Urothelium cell line (cell line): ENCODE data around the gene ARL16.

Source experiments
- DNase-seq: peaks from one replicate; pipeline ENCODE4 v3.0.0; 2011; ENCODE audit warnings: low spot score, mixed read lengths
- FAIRE-seq: peaks from 2 replicates; lab custom pipeline; 2011; peaks lifted over from hg19 to GRCh38; lab: Jason Lieb, UNC

Gene ARL16

DNA sequence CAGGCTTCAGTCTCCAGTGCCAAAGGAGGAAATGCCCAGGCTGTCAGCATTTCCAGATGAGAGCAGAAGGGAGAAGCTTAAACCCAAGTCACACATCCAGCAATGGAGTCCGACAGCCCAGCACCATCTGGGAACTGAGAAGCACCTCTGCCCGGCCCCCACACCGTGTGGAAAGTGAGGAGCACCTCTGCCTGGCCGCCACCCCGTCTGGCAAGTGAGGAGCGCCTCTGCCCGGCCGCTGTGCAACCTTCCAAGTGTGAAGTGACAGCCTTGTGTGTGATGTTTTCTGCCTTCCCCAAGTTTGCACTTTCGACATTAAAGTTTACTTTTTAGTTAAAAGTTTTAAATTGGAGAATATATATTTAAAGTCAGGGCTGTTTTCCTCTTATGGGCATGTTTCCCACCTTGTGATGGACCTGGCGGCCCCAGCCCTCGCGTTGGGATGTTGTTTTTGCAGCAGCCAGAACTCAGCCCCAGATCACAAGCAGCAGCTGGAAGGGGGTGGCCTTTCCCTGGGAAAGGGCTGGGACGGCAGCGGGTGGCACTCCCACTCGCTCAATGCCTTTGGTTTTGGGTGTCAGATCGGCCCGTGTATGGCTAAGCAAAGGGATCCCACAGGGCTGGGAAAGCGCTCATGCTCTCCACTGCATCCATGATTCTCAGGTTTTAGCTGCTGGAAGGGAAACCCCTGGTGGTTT is 9.9 kb downstream of the ARL16 start:
- FAIRE-seq: no peak
- DNase-seq: no peak

DNA sequence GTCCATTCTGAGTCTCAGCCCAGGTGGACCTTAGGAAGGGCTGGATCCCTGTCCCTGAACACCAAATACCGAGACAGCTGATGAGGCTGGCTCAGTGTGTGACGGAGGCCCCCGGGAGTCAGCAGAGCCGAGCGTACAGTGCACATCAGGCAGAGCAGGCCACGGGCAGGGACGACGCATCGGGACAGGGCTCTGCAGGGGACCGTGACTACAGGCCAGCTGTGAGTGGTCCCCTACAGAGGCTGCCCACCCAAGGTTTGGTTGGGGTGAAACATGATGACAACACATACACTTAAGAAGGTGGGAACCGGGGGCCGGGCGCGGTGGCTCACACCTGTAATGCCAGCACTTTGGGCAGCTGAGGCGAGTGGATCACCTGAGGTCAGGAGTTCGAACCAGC is 10.6 kb downstream of the ARL16 start:
- DNase-seq (no peak), FAIRE-seq (no peak)

DNA sequence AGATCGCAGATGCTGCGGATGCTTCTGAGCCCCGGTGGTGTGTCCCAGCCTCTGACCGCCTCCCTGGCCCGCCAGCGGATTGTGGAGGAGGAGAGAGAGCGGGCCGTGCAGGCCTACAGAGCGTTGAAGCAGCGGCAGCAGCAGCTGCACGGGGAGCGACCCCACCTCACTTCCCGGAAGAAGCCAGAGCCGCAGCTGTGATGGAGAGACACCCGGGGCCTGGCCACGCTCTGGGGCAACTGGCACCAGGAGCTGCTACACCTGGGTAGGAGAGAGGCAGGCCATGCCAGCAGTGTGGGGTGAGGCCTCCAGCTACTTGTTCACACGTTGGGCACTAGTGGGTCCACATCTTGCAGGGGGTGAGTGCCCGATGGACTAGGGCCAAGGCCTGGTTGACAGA is 11.1 kb downstream of the ARL16 start:
- FAIRE-seq (no peak), DNase-seq (no peak)

DNA sequence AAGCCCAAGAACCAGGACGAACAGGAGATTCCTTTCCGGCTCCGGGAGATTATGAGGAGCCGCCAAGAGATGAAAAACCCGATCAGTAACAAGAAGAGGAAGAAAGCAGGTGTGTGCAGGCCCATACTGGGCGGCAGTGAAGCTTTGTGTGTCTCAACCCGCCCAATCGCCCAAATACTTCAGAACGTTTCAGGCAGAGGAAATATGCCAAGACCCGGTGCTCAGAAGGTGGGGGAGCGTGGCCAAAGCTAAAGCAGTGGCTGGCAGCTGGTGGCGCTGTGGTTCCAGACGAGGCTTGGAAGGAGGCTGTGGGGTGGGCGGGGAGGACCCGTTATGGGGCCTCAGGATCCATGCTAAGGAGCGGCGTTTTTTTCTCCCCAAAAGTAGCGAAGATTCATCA is 15.8 kb downstream of the ARL16 start:
- FAIRE-seq (no peak), DNase-seq (no peak)

DNA sequence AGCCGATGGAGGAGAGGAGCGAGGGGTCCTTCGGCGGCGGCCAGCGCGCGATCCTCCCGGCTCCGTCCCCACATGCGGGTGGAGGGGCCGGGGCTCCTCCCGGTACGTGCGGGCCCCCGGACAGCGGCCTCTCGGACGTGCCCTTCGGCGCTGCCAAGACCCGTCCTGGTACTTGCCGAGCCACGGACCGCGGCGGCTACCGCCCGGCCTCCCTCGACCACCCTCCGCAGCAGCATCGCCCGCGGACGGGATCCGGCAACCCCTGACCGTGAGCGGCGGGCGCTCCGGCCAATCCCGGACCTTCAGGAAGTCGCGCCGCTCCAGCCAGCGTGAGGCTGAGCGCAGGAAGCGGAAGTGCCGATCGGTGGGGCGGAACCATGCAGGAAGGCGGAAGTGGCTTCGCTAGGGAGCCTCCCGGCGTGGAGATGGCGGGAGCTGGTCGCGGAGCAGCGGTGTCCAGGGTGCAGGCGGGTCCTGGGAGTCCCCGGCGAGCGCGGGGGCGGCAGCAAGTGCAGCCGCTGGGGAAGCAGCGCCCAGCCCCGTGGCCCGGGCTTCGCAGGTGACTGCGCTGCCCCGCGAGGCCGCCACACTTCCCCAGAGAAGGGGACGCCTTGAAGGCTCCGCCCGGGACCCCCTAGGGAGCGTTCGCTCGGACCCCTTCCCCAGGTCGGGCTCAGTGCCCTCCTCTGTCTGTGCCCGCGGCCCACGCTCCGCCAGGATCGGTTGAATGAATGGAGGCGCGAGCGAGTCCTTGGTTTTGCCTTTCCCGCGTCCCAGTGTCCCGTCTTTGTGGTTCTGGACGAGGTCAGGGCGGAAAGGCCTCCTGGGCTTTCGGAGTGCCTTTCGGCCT is 17.0 kb downstream of the ARL16 start, which contains the start of the genes CCDC137 and OXLD1:
Gene CCDC137 (plus strand): TSS at position 396 of the 850 bp plus-strand sequence. CDS start 30 bp downstream, at position 426.
Gene OXLD1 (minus strand): TSS at position 264 of the 850 bp plus-strand sequence. CDS start 28 bp downstream, at position 236.
- FAIRE-seq: peak; percentile 96
- DNase-seq: peak; percentile 100

DNA sequence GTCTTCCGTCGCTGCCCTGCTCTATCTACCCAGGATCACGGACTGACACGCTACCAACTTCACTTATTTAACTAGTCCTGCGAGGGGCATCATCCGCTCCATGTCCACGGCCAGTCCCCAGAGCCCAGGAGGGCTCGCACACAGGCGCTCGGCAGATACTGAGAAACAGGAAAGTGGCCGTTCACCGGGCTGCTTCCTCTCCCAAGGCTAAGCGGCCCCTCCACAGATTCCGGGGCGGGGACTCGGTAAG is 17.6 kb downstream of the ARL16 start:
- DNase-seq (no peak), FAIRE-seq (no peak)

DNA sequence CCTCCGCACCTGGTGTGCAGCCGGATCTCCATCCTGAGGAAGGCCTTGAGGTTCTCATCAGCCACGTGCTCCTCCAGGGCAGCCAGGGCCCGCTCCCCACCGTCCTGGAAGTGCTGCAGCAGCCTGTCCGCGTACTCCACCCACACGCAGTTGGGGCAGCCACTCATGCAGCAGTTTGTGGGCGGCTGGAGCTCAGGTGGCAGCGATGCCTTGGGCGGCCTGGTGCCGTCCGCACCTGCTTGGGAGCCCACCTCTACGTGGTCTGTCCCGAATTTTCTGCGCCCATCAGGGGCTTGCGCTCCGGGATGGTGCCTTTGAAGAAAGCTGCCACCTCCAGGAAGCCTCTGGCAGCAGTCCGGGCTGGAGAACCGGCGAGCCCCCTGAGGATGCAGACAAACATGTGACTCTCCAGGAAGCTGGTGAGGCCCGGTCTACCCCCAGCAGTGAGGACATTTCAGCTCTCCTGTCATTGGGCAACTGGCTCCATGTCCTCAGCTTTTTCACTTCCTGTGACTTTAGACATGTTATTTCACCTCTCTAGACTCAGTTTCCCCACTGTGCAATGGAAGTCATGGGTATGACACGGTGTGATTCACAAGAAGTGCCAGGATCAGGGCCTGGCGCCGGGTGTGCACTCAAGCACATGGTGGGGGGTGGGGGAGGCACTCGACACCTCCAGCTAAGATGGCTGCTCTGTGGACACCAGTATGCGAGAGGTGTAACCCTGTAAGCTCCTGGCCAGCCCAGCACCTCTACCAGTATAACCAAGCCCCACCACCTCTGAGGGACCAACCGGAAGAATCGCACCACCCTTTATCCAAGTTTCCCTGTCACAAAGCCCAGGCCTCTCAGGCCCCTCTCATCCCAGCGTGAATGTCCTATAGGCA is 18.1 kb downstream of the ARL16 start:
- peak; percentile 53 for DNase-seq
- no peak for FAIRE-seq

DNA sequence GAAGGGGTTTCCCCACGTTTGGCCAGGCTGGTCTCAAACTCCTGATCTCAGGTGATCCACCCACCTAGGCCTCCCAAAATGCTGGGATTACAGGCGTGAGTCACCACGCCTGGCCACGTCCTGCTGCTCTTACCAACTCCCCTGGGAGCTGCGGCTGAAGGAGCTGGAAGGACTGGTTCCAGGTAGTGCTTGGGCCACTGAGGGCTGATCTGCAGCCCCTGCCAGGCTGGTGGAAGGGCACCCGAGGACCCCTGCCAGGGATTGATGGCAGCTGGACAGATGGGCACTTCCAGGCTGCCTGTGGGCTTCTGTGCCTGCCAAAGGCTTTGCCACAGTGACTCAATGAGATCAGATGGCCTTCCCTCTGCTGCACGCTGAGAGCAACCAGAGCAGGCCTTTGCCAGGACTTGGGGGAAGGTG is 19.5 kb downstream of the ARL16 start:
- DNase-seq (no peak), FAIRE-seq (no peak)

DNA sequence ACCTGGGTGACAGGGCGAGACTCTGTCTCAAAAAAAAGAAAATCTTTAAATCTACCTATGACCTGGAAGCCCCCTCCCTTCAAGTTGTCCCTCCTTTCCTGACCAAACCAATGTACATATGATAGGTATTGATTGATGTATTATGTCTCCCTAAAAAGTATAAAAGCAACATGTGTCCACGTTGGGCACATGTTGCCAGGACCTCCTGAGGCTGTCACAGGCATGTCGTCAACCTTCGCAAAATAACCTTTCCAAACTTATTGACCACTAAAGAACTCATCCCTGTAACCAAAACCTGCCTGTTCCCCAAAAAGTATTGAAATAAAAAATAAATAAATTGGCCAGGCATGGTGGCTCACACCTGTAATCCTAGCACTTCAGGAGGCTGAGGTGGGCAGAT is 21.6 kb downstream of the ARL16 start:
- no peak for FAIRE-seq
- no peak for DNase-seq

DNA sequence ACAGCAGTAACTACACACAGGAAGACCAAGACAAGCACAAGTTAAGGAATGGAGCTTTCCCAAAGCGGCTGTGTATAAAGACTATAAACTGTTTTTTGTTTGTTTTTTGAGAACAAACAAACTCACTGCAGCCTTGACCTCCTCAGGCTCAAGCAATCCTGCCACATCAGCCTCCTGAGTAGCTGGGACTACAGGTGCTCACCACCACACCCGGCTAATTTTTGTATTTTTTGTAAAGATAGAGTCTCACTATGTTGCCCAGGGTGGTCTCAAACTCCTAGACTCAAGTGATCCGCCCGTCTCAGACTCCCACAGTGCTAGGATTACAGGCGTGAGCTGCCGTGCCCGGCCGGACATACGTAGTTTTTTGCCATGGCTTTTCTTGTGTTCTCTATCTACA is 23.2 kb downstream of the ARL16 start:
- DNase-seq (no peak), FAIRE-seq (no peak)

DNA sequence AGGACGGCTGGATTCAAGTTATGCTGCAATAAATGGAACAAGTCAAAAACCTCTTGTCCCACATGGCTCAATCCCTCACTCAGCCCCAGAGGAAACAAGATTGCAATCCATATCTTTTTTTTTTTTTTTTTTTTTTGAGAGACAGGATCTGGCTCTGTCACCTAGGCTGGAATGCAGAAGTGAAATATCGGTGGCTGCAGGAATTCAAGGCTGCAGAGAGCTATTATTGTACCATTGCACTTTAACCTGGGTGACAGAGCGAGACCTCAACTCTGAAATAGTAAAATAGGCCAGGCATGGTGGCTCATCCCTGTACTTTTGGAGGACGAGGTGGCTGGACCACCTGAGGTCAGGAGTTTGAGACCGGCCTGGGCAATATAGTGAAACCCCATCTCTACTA is 24.6 kb downstream of the ARL16 start:
- FAIRE-seq (no peak), DNase-seq (no peak)

DNA sequence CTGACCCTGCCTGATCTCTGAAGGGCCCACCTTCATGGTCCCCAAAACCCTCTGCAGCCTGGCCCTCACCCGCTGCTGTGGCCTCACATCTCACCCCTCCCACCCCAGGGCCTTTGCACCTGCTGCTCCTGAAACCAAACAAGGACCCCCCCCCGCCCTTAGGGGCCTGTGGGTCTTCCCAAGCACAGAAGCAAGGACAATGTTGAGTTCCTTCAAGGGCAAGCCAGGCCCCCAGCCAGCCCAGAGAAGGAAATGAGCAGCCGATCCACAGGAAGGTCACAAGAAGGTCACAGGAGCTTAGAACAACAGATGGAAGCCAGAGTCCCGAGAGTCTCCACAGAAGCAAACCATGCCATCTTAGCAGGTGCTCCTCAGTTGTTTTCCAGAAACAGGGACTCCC is 26.8 kb downstream of the ARL16 start:
- FAIRE-seq (no peak), DNase-seq (no peak)

DNA sequence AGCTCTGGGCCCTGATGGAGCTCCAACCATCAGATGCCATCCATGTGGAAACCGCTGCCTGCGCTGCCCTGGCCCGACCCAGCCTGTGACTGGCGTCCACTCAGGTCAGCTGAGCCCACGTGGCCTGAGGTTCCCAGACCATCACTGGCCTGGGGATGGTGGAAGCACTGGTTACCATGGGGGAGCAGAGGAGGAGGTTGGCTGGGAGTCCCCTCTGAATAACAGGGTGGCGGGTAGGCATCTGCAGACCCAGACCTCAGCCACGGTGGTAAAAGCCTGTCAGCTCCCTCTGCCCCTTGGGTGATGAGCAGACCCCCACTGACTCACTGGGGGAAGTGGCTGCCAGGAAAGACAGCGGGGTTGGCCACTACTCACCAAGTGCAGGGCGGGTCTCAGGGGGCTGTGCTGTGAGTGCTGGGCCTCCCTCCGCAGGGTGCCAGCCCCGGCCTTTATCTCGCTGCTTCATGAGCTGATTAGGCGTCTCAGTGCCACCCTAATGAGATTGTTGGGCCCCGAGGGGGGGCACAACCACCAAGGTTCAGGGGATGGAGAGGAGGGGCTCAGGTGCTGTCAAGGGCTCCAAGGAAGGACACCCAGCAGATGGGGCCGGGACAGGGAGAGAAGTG is 27.4 kb downstream of the ARL16 start, which contains the start of gene PDE6G:
Gene PDE6G (minus strand): TSS at position 425 of the 626 bp plus-strand sequence. CDS start 3,237 bp downstream, outside the sequence.
- FAIRE-seq (no peak), DNase-seq (no peak)

DNA sequence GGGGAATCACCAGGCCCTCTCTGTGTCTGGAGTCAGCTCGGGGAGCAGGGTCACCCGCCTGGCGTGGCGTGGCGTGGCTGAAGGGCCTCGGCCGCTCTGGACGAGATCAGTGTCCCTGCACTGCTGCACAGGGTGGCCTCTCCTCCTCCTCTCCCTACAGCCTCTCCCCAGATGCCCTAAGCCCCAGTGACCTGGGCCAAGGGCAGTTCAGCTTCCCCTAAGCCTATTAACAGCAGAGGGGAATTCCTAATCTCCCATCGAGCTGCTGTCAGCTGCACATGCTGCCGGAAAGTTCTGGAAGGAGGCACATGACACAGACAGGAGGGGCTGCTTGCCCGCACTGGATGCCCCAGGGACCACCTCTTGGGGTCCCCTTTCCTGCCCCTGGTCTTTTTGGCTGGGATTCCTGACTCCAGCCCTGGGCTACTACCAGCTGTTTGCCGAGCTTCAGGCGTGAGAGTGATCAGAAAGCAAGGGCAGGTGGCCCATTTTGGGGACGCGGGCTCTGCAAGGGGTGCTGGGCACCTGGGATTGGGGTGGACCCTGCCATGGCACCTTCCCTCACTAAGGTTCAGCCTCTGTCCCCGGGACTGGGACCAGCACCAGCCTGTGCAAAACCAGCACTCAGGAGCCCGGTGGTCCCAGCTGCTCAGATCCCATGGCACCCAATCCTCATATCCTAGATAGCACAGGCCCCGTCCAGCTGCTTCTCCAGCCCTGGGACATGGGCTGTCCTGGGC is 28.0 kb downstream of the ARL16 start:
- FAIRE-seq (no peak), DNase-seq (no peak)

DNA sequence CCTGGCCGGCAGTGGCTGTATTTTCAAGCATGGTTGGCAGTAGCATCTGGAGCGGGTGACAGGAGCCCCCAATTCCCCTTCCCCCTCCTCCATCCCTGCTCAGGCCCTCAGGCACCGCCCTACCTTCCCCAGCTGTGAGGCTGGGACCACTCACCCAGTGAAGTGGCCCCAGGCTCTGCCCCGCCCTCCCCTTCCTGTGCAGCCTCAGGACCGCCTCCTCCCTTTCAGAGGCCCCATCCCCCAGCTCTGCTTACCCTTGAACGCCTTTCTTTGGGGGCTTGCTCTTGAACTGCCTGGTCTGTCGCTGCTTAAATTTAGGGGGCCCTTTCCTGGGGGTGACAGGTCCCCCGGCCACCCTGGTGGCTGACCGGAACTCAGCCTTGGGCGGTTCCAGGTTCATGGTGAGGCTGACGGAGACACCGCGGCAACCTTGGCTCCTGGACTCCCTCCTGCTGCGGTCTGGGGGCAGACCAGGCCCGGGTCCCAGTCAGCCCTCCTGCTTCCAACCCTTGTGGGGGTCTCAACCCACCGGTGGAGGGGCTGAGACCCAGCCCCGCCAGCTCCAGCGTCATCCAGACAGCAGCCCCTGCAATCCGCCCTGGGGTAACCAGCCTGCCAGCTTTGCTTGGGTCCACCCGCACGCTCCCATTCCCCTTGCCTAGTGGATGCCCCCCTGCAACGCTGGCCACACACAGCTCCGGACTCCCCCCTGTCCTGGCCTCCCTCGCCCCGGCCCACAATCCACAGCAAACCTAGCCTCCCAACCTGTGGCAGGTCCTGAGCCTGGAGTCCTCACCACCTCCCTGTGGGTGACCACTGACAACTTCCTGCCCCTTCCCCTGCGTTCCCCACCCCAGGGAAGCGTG is 30.5 kb downstream of the ARL16 start:
- no peak for DNase-seq
- no peak for FAIRE-seq

DNA sequence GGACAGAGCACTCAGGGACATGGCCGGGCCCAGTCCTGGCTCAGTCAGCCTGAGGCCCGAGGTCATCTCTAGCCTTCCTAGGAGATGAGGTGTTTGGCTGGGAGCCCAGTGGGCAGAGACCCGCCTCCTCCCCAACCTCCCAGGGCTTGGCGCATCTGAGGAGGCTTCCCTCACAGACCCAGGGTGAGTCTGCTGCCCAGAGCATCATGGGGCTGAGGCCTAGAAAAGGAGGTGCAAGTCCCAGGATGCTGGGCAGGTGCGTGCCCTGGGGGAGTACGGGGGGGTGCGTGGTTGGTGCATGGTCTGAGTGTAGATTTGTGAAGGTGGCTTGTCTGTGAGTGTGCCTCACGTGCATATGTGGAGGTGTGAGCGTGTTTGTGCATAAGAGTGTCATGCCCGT is 31.9 kb downstream of the ARL16 start:
- DNase-seq (peak; percentile 72), FAIRE-seq (no peak)

DNA sequence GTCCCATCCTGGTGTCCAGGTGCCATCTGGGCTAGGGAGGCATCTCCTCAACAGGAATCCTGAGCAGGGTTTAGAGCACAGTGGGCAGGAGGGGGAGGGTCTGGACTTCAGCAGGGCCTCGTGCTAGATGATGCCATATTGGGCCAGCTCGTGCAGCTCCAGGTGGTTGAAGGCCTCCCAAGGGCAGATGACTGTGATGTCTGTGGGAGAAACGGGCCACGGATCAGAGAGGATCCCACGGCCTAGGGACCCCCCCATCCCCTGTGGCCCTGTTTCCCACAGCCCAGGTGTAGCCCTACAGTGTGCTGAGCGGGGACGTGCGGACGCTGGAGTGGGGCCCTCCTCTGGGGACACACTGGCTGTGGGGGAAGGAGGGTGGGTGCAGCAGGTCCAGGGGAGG is 32.6 kb downstream of the ARL16 start:
- DNase-seq (no peak), FAIRE-seq (no peak)

DNA sequence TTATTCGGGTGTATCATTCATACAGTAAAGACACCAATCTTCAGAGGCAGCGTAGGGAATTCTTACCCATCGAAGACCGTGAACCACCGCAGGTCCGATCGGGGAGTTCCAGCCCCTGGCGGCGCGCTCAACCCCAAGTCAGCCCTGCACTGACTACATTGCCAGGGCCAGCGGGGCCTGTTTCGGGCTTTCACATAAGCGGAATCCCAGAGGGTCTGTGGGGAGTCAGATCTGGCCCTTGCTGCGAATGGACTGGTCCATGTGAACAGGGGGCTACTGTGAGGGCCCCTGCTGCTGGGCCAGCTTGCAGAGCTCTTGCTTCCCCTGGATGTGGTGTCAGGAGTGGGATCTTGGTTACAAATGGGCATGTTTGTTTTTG is 34.9 kb downstream of the ARL16 start:
- no peak for FAIRE-seq

DNA sequence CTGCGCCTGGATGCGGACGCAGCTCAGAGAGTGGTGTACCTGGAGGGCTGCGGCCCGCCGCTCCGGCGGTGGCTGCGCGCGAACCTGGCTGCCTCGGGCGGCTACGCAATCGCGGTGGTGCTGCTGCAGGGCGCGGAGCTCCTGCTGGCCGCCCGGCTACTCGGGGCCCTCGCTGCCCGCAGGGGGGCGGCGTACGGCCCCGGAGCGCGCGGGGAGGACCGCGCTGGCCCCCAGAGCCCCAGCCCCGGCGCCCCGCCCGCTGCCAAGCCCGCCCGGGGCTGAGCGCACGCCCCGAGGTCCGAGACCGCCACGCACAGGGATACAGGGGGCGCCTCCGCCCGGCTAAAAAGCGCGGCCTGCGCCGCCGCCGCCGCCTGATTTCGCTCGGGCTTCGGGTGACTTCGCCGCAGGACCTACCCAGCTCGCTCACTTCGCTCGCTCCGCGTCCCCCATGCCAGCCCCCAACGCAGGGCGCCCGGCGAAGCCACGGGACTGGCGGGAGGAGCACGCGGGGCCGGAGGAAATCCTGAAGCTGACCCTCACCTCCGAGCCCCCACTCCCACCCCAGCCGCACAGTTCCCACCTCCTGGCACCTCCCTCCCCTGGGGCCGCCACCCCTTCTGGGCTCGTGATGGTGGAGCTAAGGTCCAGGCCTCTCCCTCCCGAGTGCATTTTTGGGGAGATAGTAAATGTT is 35.4 kb downstream of the ARL16 start:
- no peak for FAIRE-seq
- DNase-seq: no peak

More for the DNA sequence above, 34.9 kb downstream of the ARL16 start:
- DNase-seq: no peak
